Measurements from ENCODE around the gene FZD1.

DNA sequence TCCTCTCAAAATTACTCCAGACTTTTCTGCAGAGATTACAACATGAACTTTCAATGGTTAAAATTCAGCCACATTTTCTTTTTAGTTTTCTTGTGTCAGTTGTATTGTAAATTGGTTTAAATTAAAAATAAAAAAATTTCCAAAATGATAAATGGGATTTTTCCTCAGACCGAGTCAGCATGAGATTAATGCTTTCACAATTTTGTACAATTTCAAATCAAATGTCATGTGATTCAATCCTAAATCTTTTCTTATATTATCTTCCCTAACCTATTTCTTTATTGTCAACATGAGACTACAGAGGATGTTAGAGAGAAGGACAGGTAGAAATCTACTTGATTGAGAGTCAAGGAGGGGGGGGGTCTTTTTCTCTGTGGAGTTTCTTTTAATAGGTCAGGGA lies 33.7 kb downstream of the FZD1 start:
- TF ChIP-seq POLR2AphosphoS5 (IDR thresholded peaks at IDR 0.05; ENCODE audit: low read depth, low read length) (no peak), TAF1 (IDR thresholded peaks at IDR 0.05; ENCODE audit: low read depth, low read length) (no peak), POLR2A (IDR thresholded peaks at IDR 0.05; ENCODE audit: low read depth, low read length) (no peak)
